Glutamatergic neuron (in vitro differentiated cells): ENCODE measurements around the gene ISX. TPM values are rescaled to one million over a fixed set of nuclear protein-coding genes. Genes with fewer than 3 reads are reported as not detected.

Experiments
- DNase-seq: peaks from one replicate; pipeline ENCODE4 v3.0.0; 2022
- H3K27ac Mint-ChIP-seq: one replicate; pipeline ENCODE4 v1.8.0; 2020; ENCODE audit warnings: mild to moderate bottlenecking, mixed read lengths, inconsistent platforms; ENCODE audit not compliant: unreplicated experiment
- H3K27me3 Mint-ChIP-seq: one replicate; pipeline ENCODE4 v1.8.0; 2020; ENCODE audit warnings: mild to moderate bottlenecking, moderate library complexity, mixed read lengths, inconsistent platforms; ENCODE audit not compliant: unreplicated experiment
- H3K36me3 Mint-ChIP-seq: one replicate; pipeline ENCODE4 v1.8.0; 2020; ENCODE audit warnings: mild to moderate bottlenecking, mixed read lengths, inconsistent platforms; ENCODE audit not compliant: unreplicated experiment
- H3K4me1 Mint-ChIP-seq: one replicate; pipeline ENCODE4 v1.8.0; 2020; ENCODE audit warnings: mild to moderate bottlenecking, low read depth, mixed read lengths, inconsistent platforms; ENCODE audit not compliant: unreplicated experiment
- H3K4me3 Mint-ChIP-seq: one replicate; pipeline ENCODE4 v1.8.0; 2020; ENCODE audit warnings: mild to moderate bottlenecking, mixed read lengths, inconsistent platforms; ENCODE audit not compliant: unreplicated experiment
- H3K9me3 Mint-ChIP-seq: one replicate; pipeline ENCODE4 v1.8.0; 2020; ENCODE audit warnings: mild to moderate bottlenecking, moderate library complexity, mixed read lengths, inconsistent platforms; ENCODE audit not compliant: unreplicated experiment
- CTCF ChIP-seq: fragments of 200-600 bp; sonication (generic); IDR thresholded peaks from one replicate; pipeline ENCODE4 v1.5.0; 2021; ENCODE audit not compliant: partially characterized antibody, unreplicated experiment
- total RNA-seq: library from RNA; stranded (reverse); fragmentation: NEBNext Ultra II Directional; extraction: Animal tissue kit (Norgen Biotek cat#: 25700); gene quantifications from one replicate; pipeline ENCODE4 v1.2.1, GENCODE V29; 2021; ENCODE audit not compliant: unreplicated experiment

ISX gene
- total RNA-seq, 1 donor from 2014 or later = not detected

DNA sequence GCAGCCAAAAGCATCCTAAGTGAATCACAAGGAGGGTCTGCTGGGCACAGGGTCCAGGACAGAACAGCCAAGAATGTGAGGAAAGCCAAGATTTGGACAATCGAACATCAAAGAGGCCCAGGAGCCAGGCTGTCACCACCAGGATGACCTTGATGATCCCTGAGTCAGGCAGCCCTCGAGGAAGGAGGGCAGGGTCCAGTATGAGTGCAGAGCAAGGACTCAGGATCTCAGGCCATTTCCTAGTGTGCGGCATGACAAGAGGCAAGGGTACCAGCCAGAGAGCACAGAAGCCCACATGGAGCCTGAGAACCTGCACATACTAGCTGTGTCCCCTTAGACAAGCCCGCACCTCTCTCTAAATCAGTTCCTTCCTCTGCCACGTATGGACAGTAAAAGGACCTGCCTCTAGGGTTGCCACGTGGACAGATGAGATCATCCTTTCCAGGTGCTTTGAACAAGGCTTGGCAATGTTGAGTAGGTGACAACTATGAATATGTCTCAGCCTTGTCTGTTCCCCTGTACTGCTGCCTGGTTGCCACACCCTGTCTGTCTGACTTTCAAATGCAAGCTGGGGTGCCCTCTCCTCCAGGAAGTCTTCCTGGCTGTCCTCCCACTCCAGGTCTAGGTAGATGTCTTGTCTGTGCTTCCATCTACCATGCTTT lies 32.2 kb upstream of the ISX start:
- peaks cover 5% of the 10 kb centered on the region for H3K36me3 Mint-ChIP-seq
- no peaks in the 10 kb centered on the region for H3K4me1 Mint-ChIP-seq
- H3K27ac Mint-ChIP-seq = no peak overlapping the region
- DNase-seq = no peak
- no peak for TF ChIP-seq CTCF
- H3K27me3 Mint-ChIP-seq = peaks cover 7% of the 10 kb centered on the region
- H3K9me3 Mint-ChIP-seq = peaks cover 6% of the 10 kb centered on the region
- no peak overlapping the region for H3K4me3 Mint-ChIP-seq

- Mint-ChIP-seq H3K4me3 (no peak overlapping the region), H3K9me3 (no peaks in the 10 kb centered on the region), H3K27ac (no peak overlapping the region), H3K36me3 (no peaks in the 10 kb centered on the region), H3K4me1 (no peaks in the 10 kb centered on the region), H3K27me3 (peaks cover 7% of the 10 kb centered on the region)
- DNase-seq = no peak
- no peak for TF ChIP-seq CTCF
Measured at GRCh38 chr22:35034963-35035362, 31.0 kb upstream of the ISX start.

GRCh38 chr22:35037089-35037488 lies 28.9 kb upstream of the ISX start:
- peak; percentile 30 for DNase-seq
- H3K27ac Mint-ChIP-seq = no peak overlapping the region
- TF ChIP-seq CTCF = peak; percentile 22
- no peaks in the 10 kb centered on the region for H3K36me3 Mint-ChIP-seq
- H3K9me3 Mint-ChIP-seq = no peaks in the 10 kb centered on the region
- no peak overlapping the region for H3K4me3 Mint-ChIP-seq
- H3K4me1 Mint-ChIP-seq = no peaks in the 10 kb centered on the region
- peaks cover 7% of the 10 kb centered on the region for H3K27me3 Mint-ChIP-seq

DNA sequence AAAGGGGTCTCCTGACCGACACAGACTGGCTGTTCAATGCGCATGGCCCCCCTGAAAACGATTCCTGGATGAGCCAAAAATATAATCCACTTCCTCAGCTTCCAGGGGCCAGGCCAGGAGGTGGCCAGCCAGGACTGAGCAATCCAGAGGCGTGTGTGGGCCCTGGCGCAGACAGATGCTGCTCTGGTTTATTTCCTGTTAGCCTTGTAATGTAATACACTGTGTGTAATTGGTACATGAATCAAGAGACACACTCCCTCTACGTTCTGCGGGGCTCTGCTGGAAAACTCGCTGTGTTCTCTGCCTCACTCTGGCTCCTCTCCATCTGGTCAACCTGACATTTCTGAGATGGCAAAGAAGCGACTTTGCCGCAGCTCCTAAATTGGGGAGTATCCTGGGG lies 26.3 kb upstream of the ISX start:
- no peak for TF ChIP-seq CTCF
- H3K4me3 Mint-ChIP-seq = no peak overlapping the region

DNA sequence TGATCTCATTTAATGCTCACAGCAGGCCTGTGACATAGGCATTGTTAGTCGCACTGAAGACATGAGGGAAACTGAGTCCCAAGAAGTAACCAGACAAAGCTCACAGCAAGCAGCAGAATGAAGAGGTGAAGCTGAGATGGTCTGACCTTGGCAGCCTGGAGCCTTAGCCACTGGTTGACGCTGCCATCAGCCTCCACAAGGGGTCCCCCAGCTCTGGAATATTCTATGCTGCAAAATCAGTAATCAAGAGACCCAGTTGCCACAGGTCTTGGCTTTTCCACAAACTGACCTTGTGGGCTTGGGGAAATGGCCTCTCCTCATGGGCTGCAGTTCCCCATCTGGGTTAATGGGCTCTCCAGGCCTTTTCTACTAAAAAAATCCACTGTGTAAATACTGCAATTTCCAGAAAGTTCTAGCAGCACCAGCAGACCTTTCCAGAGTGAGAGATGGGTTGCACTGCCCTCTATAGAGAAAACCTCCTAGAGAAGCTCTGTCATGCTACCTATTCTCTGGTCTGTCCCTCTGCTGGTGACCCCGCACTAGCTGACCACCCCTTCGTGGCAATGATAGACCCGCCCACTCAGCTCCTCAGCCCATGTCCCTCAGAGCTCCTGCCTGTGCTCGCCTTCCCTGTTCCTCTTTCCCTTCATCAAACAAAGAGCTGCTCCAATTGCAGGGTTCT lies 22.6 kb upstream of the ISX start:
- H3K4me1 Mint-ChIP-seq = no peaks in the 10 kb centered on the region
- peak; percentile 34 for TF ChIP-seq CTCF
- H3K4me3 Mint-ChIP-seq = no peak overlapping the region
- no peaks in the 10 kb centered on the region for H3K27me3 Mint-ChIP-seq
- no peak overlapping the region for H3K27ac Mint-ChIP-seq
- DNase-seq = peak; percentile 33
- no peaks in the 10 kb centered on the region for H3K36me3 Mint-ChIP-seq
- H3K9me3 Mint-ChIP-seq = peaks cover 2% of the 10 kb centered on the region

More for the DNA sequence above, 26.3 kb upstream of the ISX start:
- no peak for DNase-seq
- no peaks in the 10 kb centered on the region for H3K4me1 Mint-ChIP-seq
- H3K27me3 Mint-ChIP-seq = peaks cover 5% of the 10 kb centered on the region
- no peaks in the 10 kb centered on the region for H3K36me3 Mint-ChIP-seq
- H3K9me3 Mint-ChIP-seq = peaks cover 2% of the 10 kb centered on the region
- H3K27ac Mint-ChIP-seq = no peak overlapping the region
